HG03460 (cell line): ENCODE measurements around the gene LRRC7.
"Not testable (repeated sequence)": the region's sequence is repeated elsewhere in the genome, so short reads cannot be mapped to it uniquely, and the experiment has no call there.

Experiments used
- ATAC-seq: cut with Tn5 transposase; IDR thresholded peaks from one replicate; pipeline ENCODE4 v1.9.1; 2021; ENCODE audit not compliant: unreplicated experiment

LRRC7 gene

DNA sequence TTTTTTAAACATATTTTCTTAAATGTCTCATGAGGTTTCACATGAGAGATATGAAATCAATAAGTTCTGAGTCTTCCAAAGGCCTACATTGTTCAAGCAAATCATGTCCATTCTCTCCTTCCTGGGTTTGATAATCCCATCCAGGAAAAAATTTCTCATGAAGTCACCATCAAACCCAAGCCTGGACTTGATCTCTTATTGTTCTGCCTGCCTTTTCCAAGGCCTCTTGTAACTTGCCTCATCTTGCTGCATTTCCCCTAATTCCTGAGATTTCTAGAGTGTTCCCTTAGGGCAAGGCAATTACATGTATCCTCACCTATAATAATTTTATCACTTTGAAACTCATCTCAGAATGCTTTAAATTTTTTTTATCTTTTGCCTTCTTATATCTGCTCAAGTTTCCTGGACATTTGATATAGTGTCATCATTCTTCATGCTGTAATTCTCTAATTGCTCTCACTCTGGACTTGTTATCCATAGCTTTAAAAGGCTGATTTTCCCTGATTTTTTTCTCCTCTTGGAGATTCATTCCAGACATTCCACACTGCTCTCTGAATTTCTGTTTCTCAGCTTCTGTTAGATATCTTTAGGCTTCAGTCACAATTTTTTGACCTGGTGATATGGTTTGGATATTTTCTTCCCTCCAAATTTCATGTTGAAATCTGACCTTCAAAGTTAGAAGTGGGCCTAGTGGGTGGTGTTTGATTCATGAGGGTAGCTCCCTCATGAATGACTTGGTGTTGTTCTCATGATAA lies 126.4 kb downstream of the LRRC7 start:
- no peak for ATAC-seq

DNA sequence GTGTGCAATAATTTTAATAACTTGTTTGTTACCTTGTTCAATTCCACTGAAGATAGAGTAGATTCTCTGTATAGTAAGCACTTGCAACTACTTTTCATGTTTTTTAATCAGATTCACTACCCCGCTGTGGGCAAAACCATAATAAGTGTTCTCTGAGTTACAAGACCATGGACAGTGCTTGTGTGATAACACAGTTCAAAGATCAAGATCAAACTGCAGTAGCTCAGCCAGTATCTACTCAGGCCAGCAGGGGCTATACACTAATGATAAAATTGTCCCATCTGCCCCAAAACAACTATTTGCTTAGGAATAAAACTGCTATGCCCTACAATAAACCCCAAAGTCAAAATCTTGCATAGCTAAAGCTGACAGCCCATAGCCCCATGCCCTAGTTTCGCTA lies 129.6 kb downstream of the LRRC7 start:
- ATAC-seq, result no peak

DNA sequence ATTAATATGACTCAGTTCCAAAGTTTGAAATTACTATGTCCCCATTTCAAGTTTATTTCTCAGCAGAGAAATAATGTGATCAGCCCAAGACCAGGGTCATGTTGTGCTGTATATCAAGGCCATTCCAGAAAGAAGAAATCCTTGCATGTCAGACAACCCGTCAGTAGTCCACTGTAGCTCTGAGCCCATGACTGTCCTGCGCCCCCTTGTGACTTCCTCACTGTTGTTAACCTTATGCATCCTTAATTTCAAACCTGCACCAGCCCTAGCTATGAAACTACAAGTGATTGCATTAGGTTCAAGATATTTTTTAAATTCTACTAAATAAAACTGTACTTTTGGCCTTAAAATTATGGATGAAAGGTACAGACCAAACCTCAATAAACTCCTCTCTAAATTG lies 133.0 kb downstream of the LRRC7 start:
- no peak for ATAC-seq

DNA sequence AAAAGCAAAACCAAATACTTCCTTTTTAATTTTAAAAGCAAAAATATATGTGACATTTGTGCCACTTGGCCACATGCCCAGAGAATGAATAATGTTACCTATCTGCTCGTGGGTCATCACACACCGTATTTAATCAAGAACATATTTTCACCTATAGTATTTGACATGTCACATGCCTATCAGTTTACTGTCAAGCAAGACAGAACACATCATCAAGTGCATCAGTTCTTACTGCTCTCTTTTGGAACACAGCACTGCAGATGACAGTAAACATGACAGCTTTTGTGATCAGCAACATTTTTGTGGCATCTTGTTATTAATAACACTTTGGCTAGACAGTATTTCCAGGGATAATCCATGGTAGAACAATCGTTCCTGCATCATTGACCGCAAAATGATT lies 134.4 kb downstream of the LRRC7 start:
- ATAC-seq, result no peak

DNA sequence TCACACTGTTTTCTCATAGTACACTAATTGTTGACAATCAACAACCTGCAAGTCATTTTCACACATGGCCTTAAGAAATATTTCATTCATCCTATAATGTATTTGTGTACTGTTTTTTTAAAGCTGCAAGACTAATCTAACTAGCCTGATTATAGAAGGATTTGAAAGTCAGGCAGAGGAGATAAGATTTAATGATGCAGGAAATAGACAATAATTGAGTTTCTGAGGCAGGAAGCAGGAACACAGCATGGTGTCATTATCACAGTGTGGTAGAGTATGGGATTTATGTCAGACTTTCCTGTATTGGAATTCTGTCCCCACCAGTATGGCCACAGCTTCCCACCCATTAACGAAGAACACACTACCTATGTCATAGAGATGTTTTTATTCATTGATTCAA lies 138.8 kb downstream of the LRRC7 start:
- no peak for ATAC-seq

DNA sequence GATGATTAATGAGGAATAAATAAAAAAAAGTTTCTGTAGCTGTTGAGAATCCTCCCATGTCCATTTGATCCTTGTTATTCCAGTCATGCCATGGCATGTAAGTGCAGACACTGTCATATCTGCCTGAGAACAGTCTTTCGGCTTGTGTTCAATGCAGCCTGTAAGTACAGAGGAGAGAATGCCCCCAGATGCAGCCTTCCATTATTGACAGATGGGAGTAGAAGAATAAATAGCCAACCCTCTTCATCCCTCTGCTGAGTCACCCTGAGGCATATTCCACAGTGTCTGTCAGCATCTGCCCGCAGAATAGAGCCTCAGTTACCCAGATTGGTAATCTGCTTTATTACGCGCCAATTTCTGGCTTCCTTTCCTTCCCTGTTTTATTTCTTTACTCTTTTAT lies 139.4 kb downstream of the LRRC7 start:
- ATAC-seq, result no peak

DNA sequence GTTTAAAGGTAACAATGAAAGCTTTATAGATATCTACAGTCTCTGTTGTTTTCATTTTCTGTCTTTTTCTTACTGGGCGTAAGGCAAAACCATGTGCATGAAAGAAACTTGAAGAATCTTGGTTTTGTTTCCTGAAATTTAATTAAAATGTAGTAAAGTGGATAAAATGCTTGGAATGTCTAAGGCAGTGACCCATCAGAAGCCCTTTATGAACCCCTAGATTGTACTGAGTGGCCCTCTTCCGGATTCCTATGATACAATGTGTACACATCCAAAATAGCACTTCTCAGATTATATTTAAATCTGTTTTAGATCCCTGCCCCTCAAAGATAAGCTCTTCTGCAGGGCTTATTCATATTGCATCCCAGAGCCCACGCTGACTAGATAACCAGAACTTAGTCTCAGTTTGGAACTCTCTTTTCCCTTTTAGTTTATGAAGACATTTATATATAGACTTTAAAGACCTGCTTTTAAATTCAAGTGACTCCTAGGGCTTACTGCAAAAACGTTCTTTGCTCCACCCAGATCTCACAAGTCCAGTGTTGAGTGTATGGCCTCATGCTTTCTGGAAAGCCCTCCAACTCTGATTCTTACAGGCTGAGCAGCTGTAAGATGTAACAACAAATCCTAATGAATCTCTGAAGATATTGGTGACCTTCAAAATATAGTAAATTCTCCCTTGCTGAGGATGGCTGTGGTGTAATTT lies 142.9 kb downstream of the LRRC7 start:
- no peak for ATAC-seq

DNA sequence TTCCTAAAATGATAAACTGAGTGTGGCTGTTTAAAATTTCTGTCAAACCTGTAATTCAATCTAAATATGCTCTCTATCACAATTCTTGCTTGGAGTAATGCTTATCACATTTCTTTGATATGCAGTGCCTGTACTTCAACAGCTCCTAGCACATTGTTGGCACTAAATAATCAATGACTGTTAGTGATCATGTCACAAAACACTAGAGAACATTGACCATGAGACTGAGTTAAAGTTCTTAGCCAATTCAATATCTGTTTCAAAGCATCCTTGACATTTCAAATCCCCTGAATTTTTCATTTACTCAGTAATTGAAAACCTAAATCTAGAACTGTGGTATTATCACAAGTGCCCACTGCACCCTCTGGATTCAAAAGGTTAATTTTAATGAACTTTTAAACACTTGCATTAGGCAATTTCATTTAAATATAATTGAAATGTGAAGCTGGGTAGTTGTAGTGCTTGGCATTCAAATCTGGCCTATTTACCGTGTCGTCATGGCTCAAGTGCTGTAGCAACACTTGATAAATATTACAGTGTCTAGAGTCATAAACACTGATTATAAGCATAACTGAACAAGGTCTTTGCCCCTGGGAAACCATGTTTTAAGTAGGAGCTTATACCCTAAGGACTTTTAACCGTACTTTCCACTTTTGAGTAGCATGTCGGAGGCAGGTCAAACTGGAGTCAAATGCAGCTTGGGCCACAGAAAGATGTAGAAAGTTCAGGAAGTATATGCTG lies 143.6 kb downstream of the LRRC7 start:
- ATAC-seq, result no peak

DNA sequence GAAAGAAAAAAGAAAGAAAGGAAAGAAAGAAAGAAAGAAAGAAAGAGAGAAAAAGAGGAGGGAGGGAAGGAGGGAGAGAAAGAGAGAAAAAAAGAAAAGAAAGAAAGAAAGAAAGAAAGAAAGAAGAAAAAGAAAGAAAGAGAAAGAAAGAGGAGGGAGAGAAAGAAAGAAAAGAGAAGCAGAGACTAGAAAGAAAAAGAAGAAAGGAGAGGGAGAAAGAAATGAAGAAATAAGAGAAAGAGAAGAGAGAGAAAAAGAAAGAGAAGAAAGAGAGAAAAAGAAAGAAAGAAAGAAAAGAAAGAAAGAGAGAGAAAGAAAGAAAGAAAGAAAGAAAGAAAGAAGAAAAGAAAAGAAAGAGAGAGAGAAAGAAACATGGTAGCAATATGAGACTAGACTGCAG lies 150.1 kb downstream of the LRRC7 start:
- ATAC-seq, result not testable (repeated sequence)

DNA sequence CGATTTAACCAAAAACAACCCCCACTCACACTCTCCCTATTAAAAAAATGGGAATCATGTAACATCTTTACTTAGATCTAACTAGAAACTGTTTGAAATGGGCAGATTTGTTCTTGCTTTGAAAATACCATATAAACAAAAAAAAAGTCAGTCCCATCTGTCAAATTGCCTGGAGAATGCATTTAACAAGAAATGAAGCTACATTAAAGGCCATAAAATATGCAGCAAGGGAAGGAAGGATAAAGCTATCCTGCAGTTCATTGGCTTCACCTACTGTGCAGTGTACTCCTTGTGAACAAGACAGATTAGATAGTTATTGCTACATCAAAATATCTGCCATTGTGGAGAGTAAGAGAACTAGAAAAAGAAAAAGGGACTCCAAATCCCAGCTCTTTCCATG lies 160.5 kb downstream of the LRRC7 start:
- ATAC-seq, result no peak

DNA sequence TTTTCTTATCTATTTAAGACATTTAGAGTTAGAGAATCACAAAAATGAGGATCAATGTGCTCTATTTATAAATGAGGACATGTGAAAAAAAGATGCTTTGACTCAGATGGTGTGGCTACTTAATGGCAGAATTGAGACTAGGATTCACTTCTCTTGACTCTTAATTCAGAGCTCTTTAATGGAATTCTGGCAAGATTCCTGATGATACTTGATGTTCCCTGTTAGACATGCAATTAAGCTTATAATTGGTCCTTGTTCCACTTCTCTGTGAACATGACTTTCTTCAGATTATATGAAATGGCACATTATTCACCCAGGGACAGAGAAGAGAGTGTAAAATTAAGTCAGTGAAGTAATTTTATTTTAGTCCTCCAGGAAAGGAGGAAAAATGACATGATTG lies 165.3 kb downstream of the LRRC7 start:
- ATAC-seq, result no peak

DNA sequence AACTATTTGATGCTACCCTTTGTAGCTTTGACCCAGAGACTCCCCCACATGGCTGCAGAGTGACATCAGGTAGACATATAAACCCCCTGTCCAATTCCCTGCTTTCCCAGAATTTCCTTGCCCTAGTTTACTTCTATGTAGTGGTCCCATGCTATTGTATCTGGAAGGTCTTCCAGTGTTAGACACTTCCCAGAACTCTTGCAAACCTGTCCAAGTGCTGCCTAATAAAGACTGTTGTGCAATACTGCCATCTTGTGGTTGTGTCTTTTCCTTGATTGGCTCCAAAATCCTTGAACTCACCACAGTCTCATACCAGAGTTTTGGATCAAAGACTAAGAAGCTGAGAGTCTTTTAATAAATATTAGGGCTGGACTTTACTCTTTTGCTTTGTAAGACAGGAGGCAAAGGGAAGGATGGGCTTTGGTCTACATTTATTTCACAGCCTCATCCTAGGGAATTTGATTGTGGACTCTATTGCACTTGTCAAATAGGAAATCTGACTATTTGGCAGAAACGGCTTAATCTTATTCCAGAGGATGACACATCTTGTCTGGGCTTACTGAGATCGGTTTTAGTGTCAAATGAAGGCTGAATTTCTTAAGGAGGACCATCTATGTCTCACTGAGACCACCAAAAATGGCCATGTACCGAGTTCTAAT lies 169.9 kb downstream of the LRRC7 start:
- peak; percentile 83 for ATAC-seq

DNA sequence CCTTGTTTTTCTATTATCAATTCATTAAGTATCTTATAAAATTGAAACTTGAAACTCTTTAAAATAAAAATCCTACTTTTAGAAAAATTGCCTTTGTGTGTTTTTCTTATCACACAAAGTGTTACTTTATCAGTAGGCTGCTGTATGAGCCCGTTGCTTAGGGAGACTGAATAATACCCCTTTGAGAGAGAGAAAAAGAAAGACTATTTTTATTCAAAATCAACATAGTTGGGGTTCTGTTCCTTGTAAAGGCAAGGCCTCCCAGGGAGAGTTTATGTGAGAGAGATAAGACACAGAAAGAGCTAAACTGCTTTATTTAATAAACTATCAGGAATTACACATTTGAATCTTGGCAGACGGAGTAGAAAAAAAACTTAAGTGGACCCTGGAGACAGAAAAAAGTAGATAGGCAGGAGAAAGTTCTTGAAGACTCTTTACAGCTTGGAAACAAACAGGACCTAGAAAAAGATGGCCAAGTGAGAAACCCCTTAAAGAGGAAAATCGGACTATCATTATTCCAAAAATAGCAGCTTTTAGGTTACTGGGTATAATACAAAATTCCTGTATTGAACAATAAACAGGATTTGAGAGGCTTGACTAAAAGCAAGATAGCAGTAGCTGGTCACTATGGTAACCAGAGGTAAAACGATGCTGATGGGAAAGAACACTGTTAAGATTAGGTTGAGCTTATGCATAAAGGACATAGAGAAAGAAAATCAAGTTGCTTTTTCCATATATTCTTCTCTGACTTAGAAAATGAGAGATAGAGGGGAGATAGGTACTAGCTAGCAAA lies 170.9 kb downstream of the LRRC7 start:
- no peak for ATAC-seq

DNA sequence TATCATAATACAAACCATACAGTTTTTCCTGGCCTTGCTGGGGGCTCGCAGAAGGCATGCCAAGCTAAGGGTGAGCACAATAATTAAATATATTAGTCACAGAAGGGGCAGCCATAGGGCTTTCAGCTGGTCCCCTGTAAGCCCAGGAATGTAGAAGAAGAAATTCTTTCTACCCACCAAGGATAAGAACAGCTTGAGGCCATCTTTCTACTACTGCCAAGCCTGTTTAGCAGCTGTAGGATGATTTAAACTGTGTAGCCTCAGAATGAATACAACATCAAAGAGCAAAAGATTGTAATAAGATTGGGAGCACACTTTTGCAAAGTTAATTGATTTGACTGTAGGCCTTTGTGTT lies 171.5 kb downstream of the LRRC7 start:
- no peak for ATAC-seq

DNA sequence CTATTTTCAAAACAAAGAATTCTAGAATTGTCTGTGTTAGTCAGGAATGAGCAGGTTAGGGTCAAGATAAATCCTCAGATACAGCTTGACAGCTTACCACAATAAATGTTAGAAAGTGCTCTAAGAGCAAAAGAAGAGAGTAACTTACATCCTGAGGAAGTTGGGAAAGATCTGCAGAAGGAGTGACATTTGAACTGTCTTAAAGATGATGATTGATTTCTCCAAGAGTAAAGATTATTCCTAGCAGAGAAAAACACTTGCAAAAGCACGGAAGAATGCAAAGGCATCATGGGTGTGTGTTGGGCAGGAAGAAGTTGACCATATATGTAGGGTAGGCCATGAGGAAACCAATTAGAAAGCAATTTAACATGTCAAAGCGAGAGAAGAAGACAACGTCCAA lies 175.4 kb downstream of the LRRC7 start:
- ATAC-seq, result no peak

DNA sequence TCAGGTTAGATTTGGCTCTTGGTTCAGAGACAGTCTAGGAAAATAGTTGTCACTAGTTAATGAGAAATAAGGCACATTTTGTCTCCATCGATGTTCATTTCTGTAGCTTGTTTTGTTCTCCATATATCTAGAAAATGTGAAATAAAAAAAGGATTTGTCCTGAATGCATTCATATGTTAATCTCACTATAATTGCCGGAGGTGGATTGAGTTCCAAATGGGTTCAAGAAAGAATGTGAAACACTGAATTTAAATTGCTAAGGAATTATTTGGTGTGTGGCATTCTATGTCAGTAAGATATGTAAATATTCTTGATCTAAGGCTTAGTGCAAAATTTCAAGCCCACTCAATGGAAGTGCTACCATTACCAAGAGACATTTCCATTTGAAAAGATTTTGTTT lies 176.7 kb downstream of the LRRC7 start:
- ATAC-seq, result no peak

DNA sequence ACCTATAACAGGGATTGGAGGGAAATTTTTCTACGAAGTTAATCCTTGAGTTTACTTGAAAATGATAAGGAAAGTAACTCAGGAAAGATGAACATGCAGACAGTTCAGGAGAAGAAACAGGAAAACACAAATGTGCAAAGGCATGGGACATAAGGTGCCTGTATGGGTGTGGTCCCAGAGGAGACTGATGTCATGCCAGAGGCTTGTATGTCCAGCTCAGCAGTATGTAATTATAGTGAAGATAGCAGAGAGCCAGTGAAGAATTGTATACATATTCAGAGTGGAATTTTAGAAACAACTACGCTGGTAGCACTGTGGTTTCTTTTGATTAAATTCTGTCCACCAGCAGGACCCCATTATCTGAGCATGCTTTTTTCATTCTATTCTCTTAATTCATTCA lies 179.5 kb downstream of the LRRC7 start:
- ATAC-seq, result no peak

DNA sequence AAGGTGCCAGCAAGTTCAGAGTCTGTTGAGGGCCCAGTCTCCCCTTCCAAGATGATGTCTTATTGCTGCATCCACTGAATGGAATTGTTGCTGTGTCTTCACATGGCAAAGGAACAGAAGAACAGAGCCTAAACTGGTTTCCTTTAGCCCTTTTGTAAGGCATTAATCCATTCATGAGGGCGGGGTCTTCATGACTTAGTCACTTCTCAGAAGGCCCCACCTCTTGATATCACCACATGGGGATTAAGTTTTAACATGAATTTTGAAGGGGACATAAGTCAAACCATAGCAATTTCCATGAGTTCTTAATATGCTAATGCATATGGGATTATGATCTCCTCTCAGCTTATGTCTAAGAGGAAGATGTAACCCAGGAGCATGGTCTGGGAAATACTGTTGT lies 182.9 kb downstream of the LRRC7 start:
- no peak for ATAC-seq

DNA sequence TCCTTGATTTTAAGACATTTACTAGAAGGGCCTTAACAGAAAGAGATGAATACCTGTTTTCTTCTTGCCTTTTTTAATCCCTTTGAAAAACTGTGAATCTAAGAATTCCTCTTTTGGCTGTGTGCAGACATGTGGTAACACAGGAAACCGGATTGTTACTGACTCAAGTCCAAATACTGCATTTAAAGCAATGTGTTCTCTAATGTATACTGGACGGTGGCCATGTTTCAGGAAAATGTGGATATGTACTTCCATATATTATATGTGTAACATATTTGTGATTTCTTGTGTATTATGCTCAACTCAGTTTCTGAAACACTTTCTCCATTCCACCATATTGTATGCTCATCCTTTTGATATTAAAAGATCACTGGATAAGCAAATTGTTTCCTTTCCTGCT lies 185.1 kb downstream of the LRRC7 start:
- no peak for ATAC-seq

DNA sequence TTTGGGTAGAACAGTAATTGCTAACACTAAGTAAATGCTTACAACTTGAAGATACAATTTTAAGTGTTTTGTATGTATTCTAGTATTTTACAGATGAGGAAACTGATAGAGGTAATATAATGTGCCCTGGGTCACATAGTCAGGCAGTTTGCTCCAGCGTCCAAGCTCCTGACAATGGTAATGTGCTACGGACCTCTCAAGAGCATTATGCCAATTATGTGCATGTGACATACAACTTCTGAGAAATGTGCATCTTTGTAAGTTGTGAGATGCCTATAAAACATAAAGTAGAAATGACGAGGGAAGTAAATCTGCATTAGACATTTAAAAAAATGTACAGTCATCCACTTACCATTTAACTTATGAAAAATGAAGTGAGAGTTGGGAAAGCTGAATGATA lies 186.8 kb downstream of the LRRC7 start:
- no peak for ATAC-seq

DNA sequence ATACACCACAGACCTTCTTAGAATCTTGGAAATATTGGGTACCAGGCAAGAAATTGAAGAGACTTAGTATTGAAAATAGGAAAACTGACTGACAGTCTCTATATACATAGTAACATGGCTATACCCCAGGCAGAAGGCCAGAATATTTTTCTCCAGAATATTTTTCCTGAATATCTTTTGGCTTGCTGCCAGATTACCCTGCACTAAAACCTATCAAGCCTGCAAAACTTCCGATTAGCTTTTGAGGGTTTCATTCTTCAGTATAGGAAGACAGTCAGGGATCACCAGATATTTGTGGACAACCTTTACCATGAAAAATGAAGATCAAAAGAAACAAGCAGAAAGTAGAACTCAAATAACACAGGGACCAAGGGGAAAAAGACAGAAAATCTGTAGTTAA lies 187.9 kb downstream of the LRRC7 start:
- no peak for ATAC-seq
